Measurements from ENCODE around the gene CKAP5. TPM values are rescaled to one million over a fixed set of nuclear protein-coding genes. Genes with fewer than 3 reads are reported as not detected.

Gene CKAP5
- total RNA-seq, 1 donor, result 17.9 TPM

GRCh38 chr11:46695345-46696211 is 150.5 kb downstream of the CKAP5 start:
- H3K4me3 ChIP-seq (ENCODE audit: low read length), result no peak overlapping the region
- H3K4me1 ChIP-seq (ENCODE audit: insufficient read depth, low read length), result peaks cover 27% of the 10 kb centered on the region
- H3K27me3 ChIP-seq (ENCODE audit: insufficient read depth, low read length), result no peaks in the 10 kb centered on the region
- no peaks in the 10 kb centered on the region for H3K9me3 ChIP-seq (ENCODE audit: low read depth, low read length)

- peaks cover 25% of the 10 kb centered on the region for H3K4me1 ChIP-seq (ENCODE audit: insufficient read depth, low read length)
- H3K9me3 ChIP-seq (ENCODE audit: low read depth, low read length), result no peaks in the 10 kb centered on the region
- H3K4me3 ChIP-seq (ENCODE audit: low read length), result no peak overlapping the region
- H3K27me3 ChIP-seq (ENCODE audit: insufficient read depth, low read length), result no peaks in the 10 kb centered on the region
Measured at GRCh38 chr11:46694607-46695006, 151.5 kb downstream of the CKAP5 start.

GRCh38 chr11:46694072-46694471 is 152.0 kb downstream of the CKAP5 start:
- H3K4me3 ChIP-seq (ENCODE audit: low read length), result no peak overlapping the region
- H3K27me3 ChIP-seq (ENCODE audit: insufficient read depth, low read length), result no peaks in the 10 kb centered on the region
- H3K4me1 ChIP-seq (ENCODE audit: insufficient read depth, low read length), result peaks cover 19% of the 10 kb centered on the region
- no peaks in the 10 kb centered on the region for H3K9me3 ChIP-seq (ENCODE audit: low read depth, low read length)

GRCh38 chr11:46693597-46694012 is 152.5 kb downstream of the CKAP5 start:
- H3K27me3 ChIP-seq (ENCODE audit: insufficient read depth, low read length), result no peaks in the 10 kb centered on the region
- peaks cover 15% of the 10 kb centered on the region for H3K4me1 ChIP-seq (ENCODE audit: insufficient read depth, low read length)
- no peak overlapping the region for H3K4me3 ChIP-seq (ENCODE audit: low read length)
- no peaks in the 10 kb centered on the region for H3K9me3 ChIP-seq (ENCODE audit: low read depth, low read length)

Other genes starting within 250 kb of the CKAP5 start
- 10.6 TPM for gene HARBI1, start 229.1 kb downstream of the CKAP5 start, total RNA-seq
- 93.3 TPM for gene ATG13, start 228.7 kb downstream of the CKAP5 start, total RNA-seq
- gene ARHGAP1, start 145.7 kb downstream of the CKAP5 start, total RNA-seq, result 22.0 TPM
- gene ZNF408, start 145.2 kb downstream of the CKAP5 start, total RNA-seq, result 12.1 TPM
- not detected for gene F2, start 127.1 kb downstream of the CKAP5 start, total RNA-seq
- not detected for gene LRP4, start 72.3 kb upstream of the CKAP5 start, total RNA-seq
- 5.8 TPM for gene CSTPP1, start 90.5 kb upstream of the CKAP5 start, total RNA-seq

Measured in mononuclear cell (primary cell).